ENCODE results near the gene OGFOD2.
A peak's percentile ranks its signal among the peaks of the same experiment; 100 is the strongest.

Gene OGFOD2

DNA sequence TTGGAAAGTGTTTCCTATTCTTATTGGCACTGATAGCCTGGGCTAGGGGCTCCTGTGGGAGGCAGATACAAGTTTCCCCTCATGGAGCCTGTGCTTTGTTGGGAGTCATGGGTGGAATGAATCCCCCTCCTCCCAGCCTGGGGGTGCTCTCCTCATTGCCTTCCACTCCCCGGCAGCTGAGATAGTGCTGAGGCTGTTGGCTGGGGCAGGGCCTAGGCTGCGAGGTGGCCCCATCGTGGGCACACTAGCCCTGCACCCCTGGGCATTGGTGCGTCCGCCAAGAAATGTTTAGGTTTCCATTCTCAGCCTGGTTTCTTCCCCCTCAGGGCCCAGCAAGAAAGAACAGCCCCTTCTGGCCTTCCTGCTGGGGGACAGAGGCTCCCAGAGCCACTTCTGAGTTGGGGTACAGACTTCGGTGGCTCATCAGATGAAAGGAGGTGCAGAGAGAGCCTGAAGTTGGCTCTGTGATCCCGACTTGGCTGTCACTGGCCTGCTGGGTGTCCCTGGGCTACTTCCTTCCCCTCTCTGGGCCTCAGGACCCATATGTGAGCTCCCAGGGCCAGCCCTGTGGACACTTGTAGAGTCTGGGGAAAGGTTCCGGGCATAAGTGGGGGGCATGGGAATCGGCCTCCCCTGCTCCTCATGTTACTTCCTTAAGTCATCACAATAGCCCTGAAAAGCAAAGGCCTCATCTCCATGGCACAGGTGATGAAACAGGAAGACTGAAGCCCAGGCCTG lies 2.8 kb downstream of the OGFOD2 start:
- DNase-seq: no peak

- DNase-seq: no peak
These were observed 3.5 kb downstream of the OGFOD2 start for GRCh38 chr12:122978507-122978955.

- DNase-seq: no peak
These were observed 4.2 kb downstream of the OGFOD2 start for GRCh38 chr12:122979001-122979907.

DNA sequence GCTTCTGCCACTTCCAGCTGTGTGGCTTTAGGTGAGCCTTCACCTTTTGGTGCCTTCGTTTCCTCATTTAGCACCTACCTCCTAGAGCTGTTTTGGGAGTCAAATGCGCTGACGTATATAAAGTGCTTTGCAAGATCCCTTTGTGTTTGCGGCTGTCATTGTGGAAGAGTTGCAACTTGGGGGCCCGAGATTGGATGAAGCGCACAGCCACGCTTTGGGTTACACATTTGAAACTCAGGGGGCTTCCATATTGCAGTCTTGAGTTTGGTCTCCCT lies 4.8 kb downstream of the OGFOD2 start:
- DNase-seq: no peak

GRCh38 chr12:122980183-122981035 lies 5.4 kb downstream of the OGFOD2 start, which contains the start of gene ARL6IP4:
ARL6IP4 (plus strand) TSS chr12:122980681; CDS start chr12:122981140, 459 bp downstream.
- peak in 2 of 4 experiments; percentile 40 to 69 for DNase-seq

DNA sequence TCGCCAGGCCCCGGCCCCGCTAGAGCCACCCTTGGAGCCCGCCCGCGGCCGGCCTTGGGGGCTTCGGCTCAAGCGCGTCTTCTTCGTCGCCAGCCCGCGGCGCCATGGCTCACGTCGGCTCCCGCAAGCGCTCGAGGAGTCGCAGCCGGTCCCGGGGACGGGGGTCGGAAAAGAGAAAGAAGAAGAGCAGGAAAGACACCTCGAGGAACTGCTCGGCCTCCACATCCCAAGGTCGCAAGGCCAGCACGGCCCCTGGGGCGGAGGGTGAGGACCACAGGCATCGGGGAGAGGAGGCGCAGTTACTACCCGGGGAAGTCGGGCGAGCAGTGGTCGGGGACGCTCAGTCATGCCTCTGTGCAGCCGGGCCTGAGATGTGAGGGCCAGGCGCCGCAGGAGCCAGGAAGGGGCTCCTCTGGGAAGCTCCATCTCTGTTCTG lies 6.0 kb downstream of the OGFOD2 start:
- DNase-seq: no peak

GRCh38 chr12:122981587-122982476 lies 6.8 kb downstream of the OGFOD2 start:
- DNase-seq: no peak

DNA sequence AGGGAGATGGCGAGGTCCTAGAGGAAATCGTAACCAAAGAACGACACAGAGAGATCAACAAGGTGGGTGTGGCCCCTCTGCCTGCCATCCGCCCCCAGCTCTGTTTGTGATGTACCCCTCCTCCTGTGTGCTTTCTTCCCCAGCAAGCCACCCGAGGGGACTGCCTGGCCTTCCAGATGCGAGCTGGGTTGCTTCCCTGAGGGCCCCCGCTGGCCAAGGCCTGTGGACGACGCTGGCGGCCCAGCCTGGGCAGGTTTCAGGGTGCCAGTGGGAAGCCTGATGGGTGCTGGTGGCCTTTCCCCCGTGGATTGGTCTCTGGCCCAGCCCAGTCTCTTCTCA lies 7.4 kb downstream of the OGFOD2 start:
- DNase-seq: no peak

DNA sequence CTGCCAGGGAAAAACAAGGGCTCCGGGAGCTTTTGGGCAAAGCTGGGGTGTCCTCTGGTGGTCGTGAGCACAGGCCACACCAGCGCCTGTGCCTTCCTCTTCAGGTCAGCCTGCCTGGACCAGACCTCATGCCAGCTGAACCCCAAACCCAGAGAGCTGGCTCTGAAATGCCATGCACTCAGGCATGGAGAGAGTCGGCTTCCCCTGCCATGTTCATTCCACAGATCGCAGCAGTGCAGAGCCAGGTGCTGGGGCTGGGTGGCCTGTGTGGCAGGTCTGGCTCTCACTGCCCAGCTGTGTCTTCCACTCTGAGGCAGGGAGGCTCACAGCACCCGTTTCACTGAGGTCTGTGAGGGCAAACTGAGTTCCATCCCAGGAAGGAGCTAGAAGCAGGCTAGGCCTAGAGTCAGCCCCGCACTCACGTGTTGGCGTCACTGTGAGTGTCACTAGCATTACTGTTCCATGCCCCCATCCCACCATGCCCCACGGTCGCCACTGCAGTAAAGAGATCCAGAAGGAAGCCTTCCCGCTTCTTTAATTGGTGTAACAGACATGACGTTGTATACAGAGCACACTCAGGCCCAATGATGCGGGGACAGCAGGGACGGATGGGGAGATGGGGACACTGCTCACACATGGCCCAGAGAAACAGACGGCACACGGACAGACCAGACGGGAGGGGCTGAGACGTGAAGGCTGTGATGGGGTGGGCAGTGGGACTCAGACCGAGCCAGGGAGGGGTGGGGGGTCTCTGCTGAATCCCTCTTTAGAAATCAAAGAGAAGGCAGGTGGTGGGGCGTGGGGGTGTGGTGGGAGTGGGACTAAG lies 8.1 kb downstream of the OGFOD2 start:
- DNase-seq: no peak

GRCh38 chr12:122983789-122984515 lies 8.9 kb downstream of the OGFOD2 start:
- DNase-seq: no peak

DNA sequence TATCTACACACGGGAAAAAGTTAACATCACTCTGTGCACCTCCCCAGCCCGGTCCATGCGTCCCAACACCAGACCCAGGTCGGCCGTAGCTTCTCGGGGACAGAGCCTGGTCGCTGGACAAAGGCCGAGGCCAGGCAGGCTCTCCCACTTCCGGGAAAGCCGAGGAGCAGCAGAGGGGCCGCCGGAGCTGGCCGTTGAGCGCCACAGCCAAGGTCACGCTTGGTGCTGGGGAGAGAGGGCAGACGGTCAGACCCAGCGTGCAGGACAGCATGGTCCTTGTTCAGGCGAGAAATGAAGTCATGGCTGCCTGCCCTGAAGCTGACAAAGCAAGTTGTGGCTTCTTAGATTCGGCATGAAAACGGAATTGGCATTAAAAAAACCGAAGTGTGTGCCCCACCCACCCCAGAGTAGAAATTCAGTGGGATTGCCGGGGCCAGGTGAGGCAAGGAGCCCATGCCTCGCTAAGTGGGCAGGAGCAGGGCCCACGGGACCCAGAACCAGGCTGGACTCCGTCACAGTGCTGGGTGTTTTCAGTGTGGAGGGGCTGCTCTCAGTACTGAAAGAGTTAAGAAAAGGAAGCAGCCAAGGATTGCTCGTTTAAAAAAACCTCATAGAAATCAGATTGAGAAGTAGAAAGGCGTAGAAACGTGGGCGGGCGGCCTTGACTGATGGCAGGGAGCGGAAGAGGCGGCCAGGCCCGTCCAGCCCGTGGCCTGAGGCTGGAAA lies 9.7 kb downstream of the OGFOD2 start:
- no peak for DNase-seq

DNA sequence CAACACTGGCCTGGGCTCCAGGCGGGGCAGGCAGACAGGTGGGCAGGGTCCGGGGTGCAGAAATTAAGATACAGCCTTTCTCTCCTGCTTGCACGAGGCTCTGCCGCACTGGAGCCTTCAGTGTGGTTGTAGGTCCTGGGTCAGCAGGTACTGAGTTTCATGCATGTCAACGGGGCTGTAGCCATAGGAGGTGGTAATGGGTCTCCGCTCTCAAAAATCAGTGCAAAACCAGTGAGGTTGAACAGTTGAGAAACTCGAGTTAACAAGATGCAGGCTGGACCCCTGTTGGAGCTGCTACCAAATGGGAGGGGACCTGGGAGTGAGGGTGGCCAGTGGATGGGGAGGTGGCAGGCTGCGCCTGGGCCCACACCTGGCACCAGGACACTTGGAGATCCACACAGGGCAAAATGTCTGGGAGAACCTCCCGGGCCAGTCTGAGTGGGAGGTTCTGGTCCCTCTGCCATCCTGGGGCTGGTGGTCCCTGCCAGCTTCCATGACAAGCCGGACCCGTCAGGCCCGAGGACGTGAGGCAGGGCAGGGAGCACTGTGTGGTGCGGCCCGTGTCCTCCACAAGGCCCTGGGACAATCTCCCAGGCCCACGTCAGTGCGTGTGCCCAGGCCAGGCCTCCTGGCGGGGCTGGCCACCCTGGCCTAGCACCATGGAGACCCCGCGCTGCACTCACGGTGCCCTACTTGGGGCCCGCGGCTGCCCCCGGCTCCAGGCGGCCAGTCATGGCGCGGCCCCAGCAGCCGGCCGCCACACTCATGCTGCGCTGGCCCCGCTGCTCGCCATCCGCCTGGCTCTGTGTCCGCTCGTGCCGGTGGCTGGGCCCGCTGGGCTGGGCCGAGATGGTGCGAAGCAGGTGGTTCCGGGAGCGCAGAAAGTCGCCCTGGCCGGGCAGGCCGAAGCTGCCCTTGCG lies 10.6 kb downstream of the OGFOD2 start:
- DNase-seq: no peak

- DNase-seq: no peak
These were observed 11.3 kb downstream of the OGFOD2 start for GRCh38 chr12:122986258-122986871.

DNA sequence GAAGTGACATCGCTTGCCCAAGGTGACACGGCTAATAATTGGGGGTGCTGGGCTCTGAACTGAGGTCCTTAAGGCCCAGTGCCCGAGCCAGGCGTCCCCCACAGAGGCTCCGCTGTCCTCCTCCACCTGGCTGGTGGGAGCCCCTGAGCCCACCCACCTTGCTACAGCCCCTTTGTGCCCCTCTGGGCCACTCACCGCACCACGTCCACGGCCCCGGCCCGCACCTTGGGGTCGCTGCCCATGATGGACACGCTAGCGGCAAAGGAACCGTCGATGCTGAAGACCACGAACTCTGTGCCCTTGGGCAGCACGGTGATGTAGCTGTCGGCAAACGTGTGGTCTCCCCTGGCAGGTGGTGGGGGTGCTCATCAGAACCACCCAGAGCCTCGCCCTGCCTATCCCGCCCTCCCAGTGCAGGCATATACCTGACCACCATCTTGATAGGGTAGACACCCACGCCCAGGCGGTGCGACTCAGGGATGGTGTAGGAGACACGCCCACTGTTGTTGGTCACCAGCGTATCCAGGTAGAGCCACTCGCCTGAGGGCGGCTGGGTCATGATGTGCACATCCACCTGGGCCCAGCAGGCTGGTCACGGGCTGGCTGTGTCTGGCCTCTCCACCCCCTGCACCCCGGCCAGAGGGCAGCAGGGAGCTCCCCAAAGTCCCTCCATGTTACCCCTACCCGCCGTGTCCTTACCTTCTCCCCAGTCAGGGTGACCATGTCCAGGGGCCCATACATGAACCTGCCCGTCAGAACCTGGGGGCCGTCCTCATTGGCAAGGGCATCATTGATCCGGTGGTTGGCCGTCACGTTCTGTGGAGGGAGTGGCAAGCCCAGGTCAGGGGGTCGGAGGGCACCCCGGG lies 12.3 kb downstream of the OGFOD2 start:
- no peak for DNase-seq

DNA sequence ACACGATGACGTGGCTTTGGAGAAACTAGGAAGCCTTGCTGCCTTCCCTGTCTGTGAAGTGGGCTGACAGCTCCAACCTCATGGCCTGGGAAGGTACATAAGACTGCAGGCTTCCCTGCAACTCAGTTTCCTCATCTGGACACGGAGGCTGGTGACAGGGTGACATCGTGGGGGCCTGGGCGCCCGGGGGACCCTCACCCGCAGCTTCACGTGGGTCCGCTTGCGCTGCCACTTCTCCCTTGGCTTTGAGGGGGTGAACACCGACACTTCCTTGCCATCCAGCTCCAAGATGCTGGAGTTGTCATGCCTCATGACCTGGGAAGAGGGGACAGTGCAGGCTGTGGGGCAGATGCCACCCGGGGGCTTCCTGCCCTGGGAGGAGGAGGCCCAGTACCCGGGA lies 13.0 kb downstream of the OGFOD2 start:
- DNase-seq: no peak

GRCh38 chr12:122988612-122989212 lies 13.7 kb downstream of the OGFOD2 start:
- DNase-seq: no peak
